Measurements from ENCODE around the gene ARPC5L. TPM values are rescaled to one million over a fixed set of nuclear protein-coding genes. Genes with fewer than 3 reads are reported as not detected.

ARPC5L gene
- total and polyA plus RNA-seq, 4 experiments from 2014 or later: 26.8 to 66.0 (median 46.1) TPM

DNA sequence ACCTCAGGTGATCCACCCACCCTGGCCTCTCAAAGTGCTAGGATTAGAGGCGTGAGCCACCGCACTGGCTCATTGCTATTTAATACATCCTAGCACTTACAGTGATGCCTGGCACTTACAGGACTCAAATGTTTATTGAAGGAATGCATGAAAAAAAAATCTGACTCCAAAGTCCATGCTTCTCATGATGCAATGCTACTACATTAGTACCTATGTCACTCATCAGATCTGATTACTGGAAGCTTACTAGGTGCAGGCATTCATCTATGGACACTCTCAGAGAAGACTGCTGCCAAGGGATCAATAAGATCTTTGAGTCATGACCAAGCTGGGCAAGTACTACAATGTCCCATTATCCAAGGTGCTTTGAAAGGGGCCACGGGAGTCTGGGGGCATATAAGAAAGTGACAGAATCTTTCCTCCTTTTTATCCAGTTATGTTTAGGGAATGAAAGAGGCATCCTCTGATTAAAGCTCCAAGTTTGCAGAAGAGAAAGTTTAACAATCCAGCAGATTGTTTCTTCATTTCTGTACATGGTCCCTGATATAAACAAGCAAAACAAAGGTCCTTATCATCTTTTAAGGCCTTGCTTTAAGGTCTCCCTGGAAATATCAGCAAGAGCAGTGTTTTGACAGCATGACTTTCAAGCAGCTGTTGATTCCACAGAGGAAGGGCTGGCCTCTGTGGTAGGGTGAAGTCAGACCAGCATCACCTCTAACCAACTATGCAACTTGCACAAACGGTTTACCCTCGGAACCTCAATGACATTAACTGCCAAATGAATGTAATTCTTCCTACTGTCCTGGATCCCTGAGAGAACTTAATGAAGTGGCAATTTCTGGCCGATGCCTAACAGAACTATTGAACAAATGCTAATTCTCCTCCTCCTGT, 35.9 kb downstream of the ARPC5L start:
- Histone ChIP-seq H3K27me3 (ENCODE audit: insufficient read depth, low read length) (no peaks in the 10 kb centered on the region), H3K27ac (ENCODE audit: low read depth, low read length) (no peak overlapping the region), H3K4me3 (ENCODE audit: low read length in 2 of 2) (no peak overlapping the region), H3K36me3 (ENCODE audit: insufficient read depth, low read length) (peaks cover 20% of the 10 kb centered on the region), H3K4me1 (ENCODE audit: insufficient read depth, low read length) (no peaks in the 10 kb centered on the region), H3K9me3 (ENCODE audit: control insufficient read depth in 1 of 2, low read length in 2 of 2) (no peaks in the 10 kb centered on the region)
- intact Hi-C loops (cut with micrococcal nuclease): no loop called here
- Mint-ChIP-seq H3K27ac (no peak overlapping the region), H3K4me1 (peaks cover 7 to 16% (median 13%) of the 10 kb centered on the region in 4 donors), H3K27me3 (no peaks in the 10 kb centered on the region), H3K4me3 (no peak overlapping the region), H3K36me3 (peaks cover 52 to 60% of the 10 kb centered on the region in 2 donors), H3K9me3 (peaks cover 0 to 3% (median 0%) of the 10 kb centered on the region in 8 donors)
- POLR2A ChIA-PET (ENCODE audit: partially characterized antibody): no interaction called here
- CTCF ChIA-PET (ENCODE audit: partially characterized antibody): no interaction called here
- DNase-seq: no peak

DNA sequence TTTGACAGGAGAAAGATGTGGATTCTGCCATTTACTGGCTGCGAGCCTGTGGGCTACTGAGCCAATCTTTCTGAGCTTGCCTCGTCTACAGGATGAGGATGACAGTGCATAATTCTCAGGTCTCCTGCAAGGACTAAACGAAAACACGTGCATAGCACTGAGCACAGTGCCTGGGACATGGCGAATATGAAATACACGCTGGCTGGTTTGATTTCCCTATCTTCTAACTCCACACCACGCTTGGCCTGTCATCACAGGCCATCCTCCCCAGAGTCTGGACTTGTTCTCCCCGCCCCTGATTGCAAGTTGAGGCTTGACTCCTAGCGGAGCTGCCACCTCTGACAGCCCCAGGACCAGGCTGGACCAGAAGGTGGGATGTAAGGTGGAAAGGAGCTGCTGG, 37.9 kb downstream of the ARPC5L start:
- Mint-ChIP-seq H3K4me3 (no peak overlapping the region), H3K36me3 (peaks cover 46 to 55% of the 10 kb centered on the region in 2 donors), H3K4me1 (peaks cover 7 to 11% (median 8%) of the 10 kb centered on the region in 4 donors), H3K27me3 (no peaks in the 10 kb centered on the region), H3K9me3 (peaks cover 0 to 1% (median 0%) of the 10 kb centered on the region in 8 donors), H3K27ac (no peak overlapping the region)
- no peaks in the 10 kb centered on the region for H3K27me3 ChIP-seq (ENCODE audit: insufficient read depth, low read length)
- no peak for DNase-seq
- intact Hi-C loops (cut with micrococcal nuclease): no loop called here
- no peak overlapping the region for H3K27ac ChIP-seq (ENCODE audit: low read depth, low read length)
- H3K4me1 ChIP-seq (ENCODE audit: insufficient read depth, low read length): no peaks in the 10 kb centered on the region
- POLR2A ChIA-PET (ENCODE audit: partially characterized antibody): interaction anchor here (0.7 kb wide), 1 partner anchor 227 kb away, joined by 3 read pairs; no protein-coding TSS in a partner anchor
- H3K9me3 ChIP-seq (ENCODE audit: control insufficient read depth in 1 of 2, low read length in 2 of 2): no peaks in the 10 kb centered on the region
- peaks cover 11% of the 10 kb centered on the region for H3K36me3 ChIP-seq (ENCODE audit: insufficient read depth, low read length)
- H3K4me3 ChIP-seq (ENCODE audit: low read length in 2 of 2): no peak overlapping the region
- CTCF ChIA-PET (ENCODE audit: partially characterized antibody): no interaction called here

GRCh38 chr9:124906966-124907365, 45.0 kb downstream of the ARPC5L start:
- CTCF ChIA-PET (ENCODE audit: partially characterized antibody): no interaction called here
- Mint-ChIP-seq H3K36me3 (peaks cover 40 to 50% of the 10 kb centered on the region in 2 donors), H3K9me3 (no peaks in the 10 kb centered on the region), H3K27me3 (no peaks in the 10 kb centered on the region), H3K4me1 (peaks cover 0 to 4% (median 0%) of the 10 kb centered on the region in 4 donors), H3K4me3 (no peak overlapping the region), H3K27ac (no peak overlapping the region)
- POLR2A ChIA-PET (ENCODE audit: partially characterized antibody): no interaction called here
- H3K27ac ChIP-seq (ENCODE audit: low read depth, low read length): no peak overlapping the region
- no peak for DNase-seq
- H3K36me3 ChIP-seq (ENCODE audit: insufficient read depth, low read length): peaks cover 17% of the 10 kb centered on the region
- H3K4me1 ChIP-seq (ENCODE audit: insufficient read depth, low read length): no peaks in the 10 kb centered on the region
- H3K9me3 ChIP-seq (ENCODE audit: control insufficient read depth in 1 of 2, low read length in 2 of 2): no peaks in the 10 kb centered on the region
- intact Hi-C loops (cut with micrococcal nuclease): no loop called here
- H3K27me3 ChIP-seq (ENCODE audit: insufficient read depth, low read length): no peaks in the 10 kb centered on the region
- H3K4me3 ChIP-seq (ENCODE audit: low read length in 2 of 2): no peak overlapping the region

DNA sequence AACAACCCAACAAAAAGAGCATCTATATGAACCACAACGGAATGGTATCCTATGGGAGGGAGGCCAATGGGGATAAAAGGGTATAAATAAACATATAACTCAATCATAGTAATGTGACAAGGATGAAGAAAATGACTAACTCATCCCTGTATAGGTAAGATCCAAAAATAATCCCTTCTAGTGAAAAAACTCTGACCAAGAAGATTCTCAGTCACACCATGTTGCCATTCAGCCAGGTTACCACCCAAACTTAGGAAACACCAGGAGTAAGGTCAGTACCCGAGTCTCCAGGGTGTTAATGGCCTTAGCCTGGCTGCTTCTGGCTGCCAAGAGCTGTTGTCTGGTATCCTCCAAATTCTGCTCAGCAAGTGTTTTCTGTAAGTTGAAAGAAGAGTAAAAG, 46.2 kb downstream of the ARPC5L start:
- Mint-ChIP-seq H3K4me1 (peaks cover 0 to 5% (median 0%) of the 10 kb centered on the region in 4 donors), H3K9me3 (no peaks in the 10 kb centered on the region), H3K36me3 (peaks cover 40 to 54% of the 10 kb centered on the region in 2 donors), H3K27ac (peak overlapping the region in 4 of 7 donors; percentile 2 to 78 (median 17)), H3K4me3 (no peak overlapping the region), H3K27me3 (no peaks in the 10 kb centered on the region)
- DNase-seq: no peak
- ChIA-PET CTCF (ENCODE audit: partially characterized antibody) (no interaction called here), POLR2A (ENCODE audit: partially characterized antibody) (no interaction called here)
- no peaks in the 10 kb centered on the region for H3K9me3 ChIP-seq (ENCODE audit: control insufficient read depth in 1 of 2, low read length in 2 of 2)
- no peak overlapping the region for H3K27ac ChIP-seq (ENCODE audit: low read depth, low read length)
- peaks cover 24% of the 10 kb centered on the region for H3K36me3 ChIP-seq (ENCODE audit: insufficient read depth, low read length)
- H3K27me3 ChIP-seq (ENCODE audit: insufficient read depth, low read length): no peaks in the 10 kb centered on the region
- no peak overlapping the region for H3K4me3 ChIP-seq (ENCODE audit: low read length in 2 of 2)
- intact Hi-C loops (cut with micrococcal nuclease): no loop called here
- no peaks in the 10 kb centered on the region for H3K4me1 ChIP-seq (ENCODE audit: insufficient read depth, low read length)

GRCh38 chr9:124911766-124912165, 49.8 kb downstream of the ARPC5L start:
- peak overlapping the region in 3 of 7 donors; percentile 28 to 64 (median 38) for H3K27ac Mint-ChIP-seq
- no peaks in the 10 kb centered on the region for H3K27me3 ChIP-seq (ENCODE audit: insufficient read depth, low read length)
- no peaks in the 10 kb centered on the region for H3K9me3 Mint-ChIP-seq
- no peaks in the 10 kb centered on the region for H3K4me1 ChIP-seq (ENCODE audit: insufficient read depth, low read length)
- H3K4me3 ChIP-seq (ENCODE audit: low read length in 2 of 2): no peak overlapping the region
- POLR2A ChIA-PET (ENCODE audit: partially characterized antibody): no interaction called here
- CTCF ChIA-PET (ENCODE audit: partially characterized antibody): no interaction called here
- no peak overlapping the region for H3K4me3 Mint-ChIP-seq
- H3K4me1 Mint-ChIP-seq: peaks cover 0 to 7% (median 0%) of the 10 kb centered on the region in 4 donors
- DNase-seq: no peak
- H3K27ac ChIP-seq (ENCODE audit: low read depth, low read length): no peak overlapping the region
- peaks cover 40 to 64% of the 10 kb centered on the region in 2 donors for H3K36me3 Mint-ChIP-seq
- intact Hi-C loops (cut with micrococcal nuclease): no loop called here
- H3K36me3 ChIP-seq (ENCODE audit: insufficient read depth, low read length): peaks cover 26% of the 10 kb centered on the region
- H3K27me3 Mint-ChIP-seq: no peaks in the 10 kb centered on the region
- no peaks in the 10 kb centered on the region for H3K9me3 ChIP-seq (ENCODE audit: control insufficient read depth in 1 of 2, low read length in 2 of 2)

DNA sequence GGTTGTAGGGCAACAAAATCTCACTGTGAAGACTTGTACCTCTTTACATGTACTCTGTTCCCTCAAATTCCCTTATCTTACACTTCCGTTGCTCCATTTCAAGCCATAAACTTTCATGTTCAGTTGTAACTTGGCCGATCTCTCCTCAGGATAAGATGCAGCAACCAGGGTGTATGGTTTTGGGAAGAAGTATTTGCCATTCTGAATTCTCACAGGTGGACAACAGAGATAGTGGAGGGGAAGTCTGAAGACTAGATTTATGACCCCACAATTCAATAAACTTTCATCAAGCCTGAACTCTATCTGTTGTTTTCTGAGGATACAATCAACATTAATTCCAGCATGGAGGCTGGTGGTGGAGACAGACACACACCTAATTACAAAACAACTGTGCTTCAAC, 51.4 kb downstream of the ARPC5L start:
- ChIA-PET POLR2A (ENCODE audit: partially characterized antibody) (no interaction called here), CTCF (ENCODE audit: partially characterized antibody) (no interaction called here)
- Mint-ChIP-seq H3K27ac (peak overlapping the region in 2 of 7 donors; percentile 23 to 65), H3K27me3 (no peaks in the 10 kb centered on the region), H3K4me1 (peaks cover 0 to 7% (median under 1%) of the 10 kb centered on the region in 4 donors), H3K4me3 (no peak overlapping the region), H3K9me3 (no peaks in the 10 kb centered on the region), H3K36me3 (peaks cover 33 to 55% of the 10 kb centered on the region in 2 donors)
- Histone ChIP-seq H3K27ac (ENCODE audit: low read depth, low read length) (no peak overlapping the region), H3K27me3 (ENCODE audit: insufficient read depth, low read length) (no peaks in the 10 kb centered on the region), H3K4me1 (ENCODE audit: insufficient read depth, low read length) (no peaks in the 10 kb centered on the region), H3K36me3 (ENCODE audit: insufficient read depth, low read length) (peaks cover 26% of the 10 kb centered on the region), H3K9me3 (ENCODE audit: control insufficient read depth in 1 of 2, low read length in 2 of 2) (no peaks in the 10 kb centered on the region), H3K4me3 (ENCODE audit: low read length in 2 of 2) (no peak overlapping the region)
- intact Hi-C loops (cut with micrococcal nuclease): no loop called here
- DNase-seq: no peak

DNA sequence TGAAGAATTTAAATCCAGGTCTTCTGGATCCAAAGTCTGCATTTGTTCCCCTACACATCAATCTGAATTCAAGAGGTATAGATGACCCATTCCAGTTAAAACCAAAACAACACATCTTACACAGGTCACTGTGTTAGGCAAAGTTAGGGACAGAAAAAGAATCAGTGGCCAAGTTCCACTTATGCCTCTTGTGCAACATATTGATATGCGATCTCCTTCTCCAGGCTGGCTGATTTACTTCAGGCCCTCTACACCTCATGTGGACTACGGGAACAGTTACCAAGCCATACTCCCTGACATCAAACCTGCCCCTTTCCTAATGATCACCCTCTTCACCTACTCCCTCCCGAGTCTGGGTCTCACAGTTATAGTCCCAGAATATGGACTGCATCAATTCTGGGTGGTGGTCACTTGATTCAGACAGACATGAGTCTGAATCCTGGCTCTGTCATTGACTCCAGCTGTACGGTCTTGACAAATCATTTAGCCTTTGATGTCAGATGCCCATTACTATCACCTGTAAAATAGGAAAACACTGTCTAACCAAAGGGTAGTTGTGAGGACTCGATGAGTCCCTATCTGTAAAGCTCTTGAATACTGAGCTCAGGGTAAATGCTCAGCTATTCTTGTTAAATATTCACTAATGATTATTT, 52.9 kb downstream of the ARPC5L start:
- Mint-ChIP-seq H3K36me3 (peaks cover 36 to 63% of the 10 kb centered on the region in 2 donors), H3K4me1 (peaks cover 0 to 7% (median under 1%) of the 10 kb centered on the region in 4 donors), H3K27ac (peak overlapping the region in 1 of 7 donors; percentile 50), H3K27me3 (no peaks in the 10 kb centered on the region), H3K4me3 (no peak overlapping the region), H3K9me3 (peaks cover 0 to 1% (median 0%) of the 10 kb centered on the region in 8 donors)
- Histone ChIP-seq H3K4me1 (ENCODE audit: insufficient read depth, low read length) (no peaks in the 10 kb centered on the region), H3K4me3 (ENCODE audit: low read length in 2 of 2) (no peak overlapping the region), H3K27ac (ENCODE audit: low read depth, low read length) (no peak overlapping the region), H3K36me3 (ENCODE audit: insufficient read depth, low read length) (peaks cover 26% of the 10 kb centered on the region), H3K27me3 (ENCODE audit: insufficient read depth, low read length) (no peaks in the 10 kb centered on the region), H3K9me3 (ENCODE audit: control insufficient read depth in 1 of 2, low read length in 2 of 2) (no peaks in the 10 kb centered on the region)
- no peak for DNase-seq
- ChIA-PET POLR2A (ENCODE audit: partially characterized antibody) (no interaction called here), CTCF (ENCODE audit: partially characterized antibody) (no interaction called here)
- intact Hi-C loops (cut with micrococcal nuclease): no loop called here

Data from CD4-positive, alpha-beta memory T cell (primary cell).